H1 (cell line): ENCODE results near the gene C10orf95. TPM values are rescaled to one million over a fixed set of nuclear protein-coding genes. Genes with fewer than 3 reads are reported as not detected.

Source experiments
- CTCF ChIA-PET: fragments of 300-600 bp; sonication (Branson Sonifier 250); formaldehyde crosslinking; loops from one replicate; lab custom pipeline; 2021; ENCODE audit not compliant: partially characterized antibody; lab: Charles Lee
- POLR2A ChIA-PET: fragments of 300-600 bp; sonication (Branson Sonifier 250); formaldehyde crosslinking; loops from one replicate; lab custom pipeline; 2021; ENCODE audit warnings: inconsistent platforms; ENCODE audit not compliant: partially characterized antibody; lab: Charles Lee
- DNase-seq, 2 experiments: peaks; one replicate each; pipeline versions ENCODE4 v3.0.0 to v3.0.0-alpha.2; 2010 to 2022; ENCODE audit warnings: low spot score in 2 of 2, low read depth in 1 of 2, mixed read lengths in 1 of 2
- FAIRE-seq: peaks from 2 replicates; lab custom pipeline; 2011; peaks lifted over from hg19 to GRCh38; lab: Jason Lieb, UNC
- H2AFZ ChIP-seq: 2 replicates; pipeline ENCODE4 v1.8.1; 2012; ENCODE audit warnings: low read length, inconsistent platforms
- H2AK5ac ChIP-seq: 2 replicates; pipeline ENCODE4 v1.6.1; 2013; ENCODE audit warnings: low read depth, low read length
- H2BK120ac ChIP-seq: replicated peaks from 2 replicates; pipeline ENCODE3; 2013; ENCODE audit warnings: low read depth, low read length, inconsistent platforms
- H2BK12ac ChIP-seq: 2 replicates; pipeline ENCODE4 v1.6.1; 2013; ENCODE audit warnings: low read depth, low read length
- H2BK15ac ChIP-seq: 2 replicates; pipeline ENCODE4 v1.6.1; 2013; ENCODE audit warnings: low read length
- H2BK20ac ChIP-seq: 2 replicates; pipeline ENCODE4 v1.6.1; 2013; ENCODE audit warnings: low read length
- H2BK5ac ChIP-seq: 2 replicates; pipeline ENCODE4 v1.6.1; 2013; ENCODE audit warnings: low read depth, low read length
- H3K14ac ChIP-seq: 2 replicates; pipeline ENCODE4 v1.6.1; 2013; ENCODE audit warnings: inconsistent platforms; ENCODE audit not compliant: insufficient read length
- H3K18ac ChIP-seq: 2 replicates; pipeline ENCODE4 v1.6.1; 2013; ENCODE audit warnings: low read length; ENCODE audit errors: extremely low read depth
- H3K23ac ChIP-seq: 2 replicates; pipeline ENCODE4 v1.6.1; 2013; ENCODE audit warnings: inconsistent platforms; ENCODE audit not compliant: insufficient read length
- H3K23me2 ChIP-seq: 2 replicates; pipeline ENCODE4 v1.6.1; 2013; ENCODE audit warnings: low read depth, low read length
- H3K27ac ChIP-seq: 2 replicates; pipeline ENCODE4 v1.6.1; 2011; ENCODE audit warnings: low read depth, low read length, inconsistent platforms
- H3K27me3 ChIP-seq, 4 experiments: replicated peaks in 1 of 4; 1 replicate in 1 of 4; 2 replicates in 3 of 4; pipeline versions ENCODE4 v1.6.1 to v1.8.1; 2011 to 2013; ENCODE audit warnings: low read length in 3 of 4, mild to moderate bottlenecking in 3 of 4, inconsistent platforms in 2 of 4, mixed read lengths in 2 of 4, moderate library complexity in 1 of 4; ENCODE audit not compliant: control insufficient read depth in 3 of 4, insufficient read depth in 3 of 4; ENCODE audit errors: extremely low read depth in 1 of 4
- H3K36me3 ChIP-seq, 4 experiments: 2 replicates each; pipeline versions ENCODE4 v1.6.1 to v1.8.1; 2011 to 2013; ENCODE audit warnings: mild to moderate bottlenecking in 4 of 4, low read length in 3 of 4, moderate library complexity in 2 of 4, control low read depth in 1 of 4, inconsistent platforms in 1 of 4; ENCODE audit not compliant: insufficient read depth in 4 of 4, control insufficient read depth in 2 of 4
- H3K4ac ChIP-seq: replicated peaks from 2 replicates; pipeline ENCODE3; 2013; ENCODE audit warnings: low read length, low read depth, mixed read lengths, inconsistent platforms; ENCODE audit not compliant: insufficient read length
- H3K4me1 ChIP-seq, 4 experiments: replicated peaks in 1 of 4; 1 replicate in 1 of 4; 2 replicates in 3 of 4; pipeline versions ENCODE4 v1.6.1 to v1.8.1; 2011 to 2013; ENCODE audit warnings: low read length in 3 of 4, inconsistent platforms in 2 of 4, mixed read lengths in 1 of 4; ENCODE audit not compliant: insufficient read depth in 4 of 4, control insufficient read depth in 3 of 4
- H3K4me2 ChIP-seq, 2 experiments: 2 replicates each; pipeline versions ENCODE4 v1.6.1 to v1.8.1; 2011 to 2013; ENCODE audit warnings: low read depth in 2 of 2, low read length in 2 of 2, control low read depth in 1 of 2, inconsistent platforms in 1 of 2, mild to moderate bottlenecking in 1 of 2; ENCODE audit not compliant: insufficient read depth in 1 of 2
- H3K4me3 ChIP-seq, 4 experiments: fragments of 200-600, 300-600 bp in 1 of 4; sonication (generic), shearing (Covaris generic), sonication (Bioruptor Twin) in 1 of 4; 2 replicates each; pipeline versions ENCODE4 v1.5.1 to v1.8.1; 2011 to 2016; ENCODE audit warnings: low read length in 4 of 4, low read depth in 3 of 4, control low read depth in 2 of 4, inconsistent platforms in 2 of 4, mild to moderate bottlenecking in 2 of 4, mixed read lengths in 1 of 4, moderate library complexity in 1 of 4; ENCODE audit not compliant: insufficient read depth in 2 of 4; ENCODE audit errors: extremely low read depth in 1 of 4
- H3K56ac ChIP-seq: replicated peaks from 2 replicates; pipeline ENCODE3; 2013; ENCODE audit warnings: low read depth, mild to moderate bottlenecking, mixed read lengths, low read length, inconsistent platforms; ENCODE audit not compliant: insufficient read length
- H3K79me1 ChIP-seq: 2 replicates; pipeline ENCODE4 v1.6.1; 2013; ENCODE audit warnings: low read depth, low read length, control low read depth
- H3K79me2 ChIP-seq, 2 experiments: 2 replicates each; pipeline versions ENCODE4 v1.6.1 to v1.8.1; 2012 to 2013; ENCODE audit warnings: low read length in 2 of 2, mild to moderate bottlenecking in 2 of 2, inconsistent platforms in 1 of 2; ENCODE audit not compliant: insufficient read depth in 2 of 2, control insufficient read depth in 1 of 2
- H3K9ac ChIP-seq, 4 experiments: replicated peaks in 1 of 4; 1 replicate in 1 of 4; 2 replicates in 3 of 4; pipeline versions ENCODE4 v1.6.1 to v1.8.1; 2011 to 2013; ENCODE audit warnings: low read depth in 3 of 4, low read length in 3 of 4, control low read depth in 2 of 4, mild to moderate bottlenecking in 2 of 4, moderate library complexity in 2 of 4, inconsistent platforms in 1 of 4; ENCODE audit errors: extremely low read depth in 1 of 4
- H3K9me3 ChIP-seq, 2 experiments: 2 replicates each; pipeline versions ENCODE4 v1.6.1 to v1.8.1; 2012 to 2013; ENCODE audit warnings: mild to moderate bottlenecking in 2 of 2, moderate library complexity in 2 of 2, control low read depth in 1 of 2, inconsistent platforms in 1 of 2, low read depth in 1 of 2, low read length in 1 of 2, mixed read lengths in 1 of 2; ENCODE audit not compliant: insufficient read depth in 2 of 2
- H4K20me1 ChIP-seq, 2 experiments: replicated peaks in 1 of 2; 2 replicates each; pipeline versions ENCODE3 to v1.8.1; 2011 to 2013; ENCODE audit warnings: inconsistent platforms in 2 of 2, low read length in 2 of 2, mild to moderate bottlenecking in 1 of 2; ENCODE audit not compliant: insufficient read depth in 2 of 2, control insufficient read depth in 1 of 2
- H4K5ac ChIP-seq: 2 replicates; pipeline ENCODE4 v1.6.1; 2013; ENCODE audit warnings: low read length, low read depth, mixed read lengths, inconsistent platforms; ENCODE audit not compliant: insufficient read length
- H4K8ac ChIP-seq: 2 replicates; pipeline ENCODE4 v1.8.0; 2013; ENCODE audit warnings: mild to moderate bottlenecking, moderate library complexity, low read length, inconsistent platforms; ENCODE audit not compliant: insufficient read depth; ENCODE audit errors: extremely low read depth
- H4K91ac ChIP-seq: replicated peaks from 2 replicates; pipeline ENCODE3; 2013; ENCODE audit warnings: low read length, mixed read lengths, inconsistent platforms; ENCODE audit not compliant: insufficient read length
- CBX5 ChIP-seq: fragments of 300-800, 300-1000 bp; sonication (generic); IDR thresholded peaks from 2 replicates; pipeline ENCODE4 v1.7.1; 2016; ENCODE audit warnings: antibody characterized with exemption, low read length, low read depth
- CTBP2 ChIP-seq: IDR thresholded peaks from 2 replicates; pipeline ENCODE4 v1.7.0; 2011; ENCODE audit warnings: borderline replicate concordance, mild to moderate bottlenecking, moderate library complexity, mixed read lengths, low read length; ENCODE audit not compliant: insufficient read depth, insufficient read length
- JUN ChIP-seq: IDR thresholded peaks from 2 replicates; pipeline ENCODE4 v1.6.1; 2011; ENCODE audit warnings: low read depth, mild to moderate bottlenecking, improper control_type of control experiment, low read length
- NRF1 ChIP-seq: IDR thresholded peaks from 2 replicates; pipeline ENCODE4 v1.6.1; 2011; ENCODE audit warnings: mild to moderate bottlenecking, low read depth, low read length, improper control_type of control experiment
- POLR2A ChIP-seq, 2 experiments: IDR thresholded peaks; 1 replicate in 1 of 2; 2 replicates in 1 of 2; pipeline ENCODE4 v1.6.1; 2011; ENCODE audit warnings: low read depth in 2 of 2, low read length in 2 of 2, mild to moderate bottlenecking in 2 of 2; ENCODE audit errors: control extremely low read depth in 1 of 2
- RFX5 ChIP-seq: IDR thresholded peaks from 2 replicates; pipeline ENCODE4 v1.6.1; 2011; ENCODE audit warnings: low read depth, low read length, improper control_type of control experiment, borderline replicate concordance
- SP1 ChIP-seq: IDR thresholded peaks from 2 replicates; pipeline ENCODE4 v1.6.1; 2011; ENCODE audit warnings: low read depth, low read length
- WGBS, 2 experiments: shearing (Covaris generic) in 1 of 2; methylation state at CpG; one replicate each; pipeline versions ENCODE4 v1.1.6 to v1.1.7; 2013 to 2015; ENCODE audit warnings: low lambda C conversion rate in 2 of 2, mixed read lengths in 2 of 2, inconsistent platforms in 1 of 2, low coverage in 1 of 2, missing lambda C conversion rate in 1 of 2; ENCODE audit not compliant: insufficient replicate concordance in 2 of 2, insufficient coverage in 1 of 2, insufficient read length in 1 of 2; ENCODE audit errors: extremely low coverage in 1 of 2, missing lambda C conversion rate in 1 of 2; 5-methylcytosine and 5-hydroxymethylcytosine counted together
- polyA plus RNA-seq, 7 experiments: library from polyadenylated mRNA; depleted of rRNA in 3 of 7; stranded (reverse) in 5 of 7; unstranded in 2 of 7; fragments of >200 nt in 5 of 7; fragments of 200-250 nt in 2 of 7; gene quantifications; 1 replicate in 5 of 7; 2 replicates in 1 of 7; 4 replicates in 1 of 7; pipeline versions ENCODE4 v1.2.1 to v1.2.3, GENCODE V29; 2011 to 2013; ENCODE audit warnings: missing spikeins in 2 of 7, mixed read lengths in 2 of 7
- total RNA-seq: library from RNA; stranded (reverse); fragmentation: NEBNext Ultra II Directional; extraction: Animal tissue kit (Norgen Biotek cat#: 25700); gene quantifications from 2 replicates; pipeline ENCODE4 v1.2.1, GENCODE V29; 2021

Gene C10orf95
- total and polyA plus RNA-seq, 2 of the 8 experiments (the other 6 are each of a cell fraction or from before 2014, with no cell fraction given): 0.34 to 0.48 TPM

DNA sequence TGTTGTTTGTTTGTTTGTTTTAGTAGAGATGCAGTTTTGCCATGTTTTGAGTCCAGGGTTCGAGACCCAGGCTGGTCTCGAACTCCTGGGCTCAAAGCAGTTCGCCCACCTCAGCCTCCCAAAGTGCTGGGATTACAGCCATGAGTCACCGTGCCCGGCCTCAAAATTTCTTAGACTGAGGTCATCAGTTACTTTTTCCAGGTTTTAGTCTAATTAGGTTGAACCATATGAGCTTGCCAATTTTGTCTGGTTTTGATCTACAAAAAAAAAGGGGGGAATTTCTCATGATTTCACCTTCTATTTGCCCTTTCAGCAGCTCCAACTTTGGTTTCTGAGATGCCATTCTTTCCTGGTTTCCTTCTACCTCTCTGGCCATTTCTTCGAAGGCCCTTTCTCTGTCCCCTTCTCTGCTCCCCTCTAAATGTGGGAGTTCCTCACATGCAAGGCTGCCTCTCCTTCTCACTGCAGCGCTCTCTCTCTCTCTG, 24.5 kb downstream of the C10orf95 start:
- POLR2A ChIA-PET: interaction anchor here (1.3 to 7.9 kb wide), 3 partner anchors 15 to 52 kb away, joined by 3 to 54 read pairs (median 11); partner anchors contain the start of gene C10orf95
- Histone ChIP-seq H4K20me1 (peaks cover 5 to 7% of the 10 kb centered on the region in 2 experiments), H3K4me3 (no peak overlapping the region), H3K9ac (no peak overlapping the region), H3K79me1 (no peaks in the 10 kb centered on the region), H2BK15ac (no peak overlapping the region), H2BK120ac (no peak overlapping the region), H3K4me2 (no peak overlapping the region), H4K91ac (no peak overlapping the region), H3K23me2 (peaks cover 8% of the 10 kb centered on the region), H3K56ac (no peak overlapping the region), H3K9me3 (no peaks in the 10 kb centered on the region), H3K4me1 (peaks cover 0 to 18% (median 9%) of the 10 kb centered on the region in 4 experiments; a peak in 6 of 7 replicates), H3K27ac (no peak overlapping the region), H3K4ac (no peak overlapping the region), H2BK12ac (no peak overlapping the region), H2AFZ (no peak overlapping the region), H3K36me3 (peaks cover 0 to 3% (median 0%) of the 10 kb centered on the region in 4 experiments; a peak in 1 of 8 replicates), H4K5ac (no peak overlapping the region), H2AK5ac (no peak overlapping the region), H4K8ac (no peak overlapping the region), H3K14ac (no peak overlapping the region), H2BK5ac (no peak overlapping the region), H3K23ac (no peak overlapping the region), H3K18ac (no peak overlapping the region), H2BK20ac (no peak overlapping the region), H3K27me3 (no peaks in the 10 kb centered on the region), H3K79me2 (no peaks in the 10 kb centered on the region; a peak in 1 of 4 replicates)
- 90% methylated on average over 7 of the region's 7 CpGs; no CpG with 5 or more reads in 1 of the 2 experiments for WGBS, 2 experiments
- DNase-seq (no peak), FAIRE-seq (no peak)
- CTCF ChIA-PET: interaction anchor here (0.8 to 9.5 kb wide), 10 partner anchors 9 to 257 kb away, joined by 3 to 77 read pairs (median 6); no protein-coding TSS in a partner anchor
- TF ChIP-seq RFX5 (no peak), SP1 (no peak), CBX5 (no peak), NRF1 (no peak), POLR2A (IDR thresholded peaks at IDR 0.05; ENCODE audit: control extremely low read depth in 1 of 2, low read depth in 2 of 2, low read length in 2 of 2) (no peak), JUN (no peak), CTBP2 (no peak)
- TF ChIP-seq, all 59 proteins: peak for 0
